ENCODE measurements around the gene LMNB1. TPM values are rescaled to one million over a fixed set of nuclear protein-coding genes. Genes with fewer than 3 reads are reported as not detected.

The LMNB1 gene
- total RNA-seq, 1 donor from 2014 or later, result 69.8 TPM

DNA sequence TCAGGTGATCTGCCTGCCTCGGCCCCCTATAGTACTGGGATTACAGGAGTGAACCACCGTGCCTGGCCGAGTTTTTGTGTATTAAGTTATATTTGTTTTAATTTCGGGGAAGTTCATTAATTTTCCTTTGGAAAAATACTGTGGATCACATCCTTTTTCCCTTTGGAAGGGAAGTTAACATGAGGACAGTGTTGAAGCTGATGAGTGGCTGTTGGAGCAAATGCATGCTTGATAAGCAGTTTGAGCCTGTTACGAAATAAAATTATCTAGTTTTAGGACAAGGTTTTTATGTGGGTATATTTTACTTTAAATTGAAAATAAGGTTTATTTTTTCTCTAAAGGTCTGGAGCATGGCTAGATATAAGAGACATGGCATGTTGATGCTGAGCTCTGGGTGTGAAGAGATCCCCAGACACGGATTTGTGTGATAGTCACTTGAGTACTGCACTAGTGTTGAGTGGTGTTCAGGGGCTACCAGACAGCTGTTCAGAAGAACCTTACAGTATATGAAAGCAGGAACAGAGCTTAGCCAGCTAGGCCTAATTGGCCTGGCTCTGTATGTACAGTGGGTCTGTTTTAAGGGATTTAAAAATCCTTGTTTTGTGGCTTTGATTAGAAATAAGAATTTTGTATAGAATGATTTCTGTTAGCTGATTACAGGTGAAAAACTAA is 17.4 kb downstream of the LMNB1 start:
- Mint-ChIP-seq H3K4me1 (ENCODE audit: unreplicated experiment) (peaks cover 4% of the 10 kb centered on the region), H3K27me3 (ENCODE audit: unreplicated experiment) (no peaks in the 10 kb centered on the region), H3K4me3 (ENCODE audit: unreplicated experiment) (no peak overlapping the region), H3K36me3 (ENCODE audit: low read depth, unreplicated experiment) (peaks cover 4% of the 10 kb centered on the region), H3K27ac (ENCODE audit: unreplicated experiment) (no peak overlapping the region), H3K9me3 (ENCODE audit: unreplicated experiment) (no peaks in the 10 kb centered on the region)
- DNase-seq (ENCODE audit: low spot score), result no peak
- TF ChIP-seq, protein P1, sequence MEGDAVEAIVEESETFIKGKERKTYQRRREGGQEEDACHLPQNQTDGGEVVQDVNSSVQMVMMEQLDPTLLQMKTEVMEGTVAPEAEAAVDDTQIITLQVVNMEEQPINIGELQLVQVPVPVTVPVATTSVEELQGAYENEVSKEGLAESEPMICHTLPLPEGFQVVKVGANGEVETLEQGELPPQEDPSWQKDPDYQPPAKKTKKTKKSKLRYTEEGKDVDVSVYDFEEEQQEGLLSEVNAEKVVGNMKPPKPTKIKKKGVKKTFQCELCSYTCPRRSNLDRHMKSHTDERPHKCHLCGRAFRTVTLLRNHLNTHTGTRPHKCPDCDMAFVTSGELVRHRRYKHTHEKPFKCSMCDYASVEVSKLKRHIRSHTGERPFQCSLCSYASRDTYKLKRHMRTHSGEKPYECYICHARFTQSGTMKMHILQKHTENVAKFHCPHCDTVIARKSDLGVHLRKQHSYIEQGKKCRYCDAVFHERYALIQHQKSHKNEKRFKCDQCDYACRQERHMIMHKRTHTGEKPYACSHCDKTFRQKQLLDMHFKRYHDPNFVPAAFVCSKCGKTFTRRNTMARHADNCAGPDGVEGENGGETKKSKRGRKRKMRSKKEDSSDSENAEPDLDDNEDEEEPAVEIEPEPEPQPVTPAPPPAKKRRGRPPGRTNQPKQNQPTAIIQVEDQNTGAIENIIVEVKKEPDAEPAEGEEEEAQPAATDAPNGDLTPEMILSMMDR (IDR thresholded peaks at IDR 0.05; ENCODE audit: unreplicated experiment), result no peak

DNA sequence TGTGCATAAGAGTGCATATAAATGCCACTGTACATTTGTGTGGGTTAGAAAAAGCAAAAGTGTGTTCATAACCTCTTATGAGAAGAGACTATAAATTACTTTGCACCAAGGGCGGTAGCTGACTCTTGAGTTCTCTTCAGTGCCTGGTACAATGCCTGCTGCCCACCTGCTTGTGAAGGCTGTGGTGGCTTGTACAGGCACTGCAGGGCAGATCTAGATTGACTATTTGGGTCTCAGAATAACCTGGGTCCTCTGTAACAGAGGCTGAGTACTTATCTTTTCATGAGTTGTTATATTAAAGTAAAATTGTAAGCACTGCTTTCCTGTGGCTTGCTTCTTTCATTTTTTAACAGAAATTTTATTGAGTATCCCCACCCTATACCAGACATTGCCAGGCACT is 22.8 kb downstream of the LMNB1 start:
- Mint-ChIP-seq H3K4me3 (ENCODE audit: unreplicated experiment) (no peak overlapping the region), H3K27ac (ENCODE audit: unreplicated experiment) (no peak overlapping the region), H3K4me1 (ENCODE audit: unreplicated experiment) (no peaks in the 10 kb centered on the region), H3K9me3 (ENCODE audit: unreplicated experiment) (no peaks in the 10 kb centered on the region), H3K27me3 (ENCODE audit: unreplicated experiment) (no peaks in the 10 kb centered on the region), H3K36me3 (ENCODE audit: low read depth, unreplicated experiment) (peaks cover 4% of the 10 kb centered on the region)
- TF ChIP-seq, protein P1 (IDR thresholded peaks at IDR 0.05; ENCODE audit: unreplicated experiment), result no peak
- DNase-seq (ENCODE audit: low spot score), result no peak

DNA sequence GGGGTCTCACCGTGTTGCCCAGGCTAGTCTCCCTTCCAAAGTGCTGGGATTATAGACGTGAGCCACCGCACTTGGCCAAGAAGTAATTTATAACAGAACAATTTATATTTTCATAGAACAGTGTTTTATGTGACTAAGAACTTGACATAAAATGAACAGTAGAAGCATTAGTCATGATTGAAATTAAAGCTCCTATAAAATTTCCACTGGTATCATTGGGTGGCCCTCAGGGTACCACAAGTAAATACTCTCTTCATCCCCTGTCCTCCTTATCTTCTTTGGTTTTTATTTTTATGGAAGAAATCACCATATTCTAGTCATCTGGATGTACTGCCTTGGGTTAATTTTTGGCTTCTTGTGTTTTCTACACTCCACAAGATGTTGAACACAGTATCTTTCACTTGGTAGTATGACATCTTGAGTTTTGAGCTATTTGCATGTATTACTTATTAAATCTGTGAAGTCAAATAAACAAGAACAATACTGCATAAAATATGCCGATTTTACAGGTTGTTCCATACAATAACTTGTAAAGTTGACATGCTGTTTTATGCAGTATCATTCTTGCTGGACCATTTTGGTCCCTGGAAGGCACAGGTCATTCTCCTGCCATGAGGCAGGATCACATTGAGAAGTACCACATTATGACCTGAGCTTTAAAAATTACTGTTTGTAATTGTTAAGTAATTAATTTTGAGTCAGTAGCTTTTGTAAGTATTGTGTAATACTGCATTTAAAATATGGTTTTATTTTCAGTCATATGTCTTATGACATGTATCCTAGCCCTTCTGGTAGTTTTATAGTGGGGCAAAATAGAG is 24.4 kb downstream of the LMNB1 start:
- no peak for DNase-seq (ENCODE audit: low spot score)
- peaks cover 6% of the 10 kb centered on the region for H3K36me3 Mint-ChIP-seq (ENCODE audit: low read depth, unreplicated experiment)
- no peaks in the 10 kb centered on the region for H3K4me1 Mint-ChIP-seq (ENCODE audit: unreplicated experiment)
- TF ChIP-seq, protein P1 (IDR thresholded peaks at IDR 0.05; ENCODE audit: unreplicated experiment), result no peak
- H3K4me3 Mint-ChIP-seq (ENCODE audit: unreplicated experiment), result no peak overlapping the region
- H3K27me3 Mint-ChIP-seq (ENCODE audit: unreplicated experiment), result no peaks in the 10 kb centered on the region
- no peak overlapping the region for H3K27ac Mint-ChIP-seq (ENCODE audit: unreplicated experiment)
- H3K9me3 Mint-ChIP-seq (ENCODE audit: unreplicated experiment), result no peaks in the 10 kb centered on the region

DNA sequence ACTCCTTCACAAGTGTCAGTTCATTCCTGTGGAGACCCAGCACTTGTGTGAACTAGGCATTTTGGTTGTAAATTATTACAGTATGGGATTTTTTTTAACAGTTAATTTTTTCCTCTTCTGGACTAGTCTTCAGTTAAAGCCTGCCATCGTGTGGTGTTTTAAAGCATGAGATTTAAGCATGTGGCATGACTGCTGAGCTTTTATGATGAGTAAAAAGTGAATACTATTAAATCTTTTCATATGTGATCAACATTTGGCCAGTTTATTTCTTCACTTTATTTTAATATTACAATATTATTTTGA is 25.0 kb downstream of the LMNB1 start:
- peaks cover 7% of the 10 kb centered on the region for H3K36me3 Mint-ChIP-seq (ENCODE audit: low read depth, unreplicated experiment)
- DNase-seq (ENCODE audit: low spot score), result no peak
- H3K4me1 Mint-ChIP-seq (ENCODE audit: unreplicated experiment), result no peaks in the 10 kb centered on the region
- no peak overlapping the region for H3K4me3 Mint-ChIP-seq (ENCODE audit: unreplicated experiment)
- H3K27me3 Mint-ChIP-seq (ENCODE audit: unreplicated experiment), result no peaks in the 10 kb centered on the region
- no peaks in the 10 kb centered on the region for H3K9me3 Mint-ChIP-seq (ENCODE audit: unreplicated experiment)
- no peak overlapping the region for H3K27ac Mint-ChIP-seq (ENCODE audit: unreplicated experiment)
- TF ChIP-seq, protein P1 (IDR thresholded peaks at IDR 0.05; ENCODE audit: unreplicated experiment), result no peak

DNA sequence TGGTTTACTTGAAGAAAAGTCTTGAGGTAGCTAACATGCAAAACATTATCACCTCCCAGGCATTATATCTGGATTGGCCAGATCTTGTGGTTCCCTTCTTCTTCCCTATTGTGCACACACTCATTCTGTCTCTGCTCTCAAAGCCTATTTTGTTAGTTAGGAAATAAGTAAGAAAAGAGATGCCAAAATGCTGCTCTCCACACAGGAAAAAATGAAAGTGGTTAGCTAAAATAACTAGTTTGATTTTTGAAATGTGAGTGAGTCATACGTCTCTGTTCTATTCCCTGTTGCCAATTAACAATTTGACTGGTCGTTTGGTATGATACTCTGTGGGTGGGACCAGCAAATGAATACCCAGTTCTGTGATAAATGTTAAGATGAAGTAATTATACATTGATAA is 28.1 kb downstream of the LMNB1 start:
- Mint-ChIP-seq H3K27ac (ENCODE audit: unreplicated experiment) (no peak overlapping the region), H3K4me1 (ENCODE audit: unreplicated experiment) (no peaks in the 10 kb centered on the region), H3K36me3 (ENCODE audit: low read depth, unreplicated experiment) (peaks cover 3% of the 10 kb centered on the region), H3K27me3 (ENCODE audit: unreplicated experiment) (no peaks in the 10 kb centered on the region), H3K9me3 (ENCODE audit: unreplicated experiment) (no peaks in the 10 kb centered on the region), H3K4me3 (ENCODE audit: unreplicated experiment) (no peak overlapping the region)
- TF ChIP-seq, protein P1 (IDR thresholded peaks at IDR 0.05; ENCODE audit: unreplicated experiment), result no peak
- DNase-seq (ENCODE audit: low spot score), result no peak

Measured in endothelial cell (in vitro differentiated cells).